Adipocyte (in vitro differentiated cells): ENCODE results near the gene POLN.

Experiments
- DNase-seq: peaks from one replicate; pipeline ENCODE4 v3.0.0-alpha.2; 2015; ENCODE audit warnings: low read depth
- H3K27me3 ChIP-seq: replicated peaks from 2 replicates; pipeline ENCODE4 v1.7.0; 2013; ENCODE audit warnings: mild to moderate bottlenecking, low read length, moderate library complexity; ENCODE audit not compliant: control insufficient read depth, insufficient read depth
- H3K36me3 ChIP-seq: 2 replicates; pipeline ENCODE4 v1.7.0; 2013; ENCODE audit warnings: low read length, mild to moderate bottlenecking, moderate library complexity; ENCODE audit not compliant: control insufficient read depth, insufficient read depth, severe bottlenecking
- H3K4me1 ChIP-seq: 2 replicates; pipeline ENCODE4 v1.7.0; 2013; ENCODE audit warnings: mild to moderate bottlenecking, low read length, moderate library complexity; ENCODE audit not compliant: control insufficient read depth, insufficient read depth
- H3K4me3 ChIP-seq: 2 replicates; pipeline ENCODE4 v1.7.0; 2013; ENCODE audit warnings: mild to moderate bottlenecking, low read length, moderate library complexity
- H3K9ac ChIP-seq: 2 replicates; pipeline ENCODE4 v1.7.0; 2013; ENCODE audit warnings: mild to moderate bottlenecking, low read length, moderate library complexity
- H3K9me3 ChIP-seq: 2 replicates; pipeline ENCODE4 v1.7.0; 2013; ENCODE audit warnings: mild to moderate bottlenecking, low read length, moderate library complexity; ENCODE audit not compliant: control insufficient read depth

Gene POLN

GRCh38 chr4:2104556-2105345 lies 137.2 kb downstream of the POLN start:
- no peak for DNase-seq
- H3K36me3 ChIP-seq = no peaks in the 10 kb centered on the region
- H3K4me3 ChIP-seq = no peak overlapping the region
- no peaks in the 10 kb centered on the region for H3K27me3 ChIP-seq
- no peak overlapping the region for H3K9ac ChIP-seq
- peaks cover 17% of the 10 kb centered on the region for H3K9me3 ChIP-seq
- peaks cover 11% of the 10 kb centered on the region for H3K4me1 ChIP-seq

GRCh38 chr4:2103843-2104547 lies 137.9 kb downstream of the POLN start:
- DNase-seq = no peak

GRCh38 chr4:2103127-2103842 lies 138.6 kb downstream of the POLN start:
- peaks cover 5% of the 10 kb centered on the region for H3K4me1 ChIP-seq
- no peak for DNase-seq
- H3K36me3 ChIP-seq = no peaks in the 10 kb centered on the region
- H3K9me3 ChIP-seq = peaks cover 17% of the 10 kb centered on the region
- no peak overlapping the region for H3K9ac ChIP-seq
- H3K27me3 ChIP-seq = no peaks in the 10 kb centered on the region
- no peak overlapping the region for H3K4me3 ChIP-seq

More at GRCh38 chr4:2103843-2104547, 137.9 kb downstream of the POLN start:
- H3K36me3 ChIP-seq = no peaks in the 10 kb centered on the region
- H3K9ac ChIP-seq = no peak overlapping the region
- peaks cover 17% of the 10 kb centered on the region for H3K9me3 ChIP-seq
- no peaks in the 10 kb centered on the region for H3K27me3 ChIP-seq
- H3K4me3 ChIP-seq = no peak overlapping the region
- H3K4me1 ChIP-seq = peaks cover 11% of the 10 kb centered on the region

- Histone ChIP-seq H3K36me3 (no peaks in the 10 kb centered on the region), H3K4me3 (no peak overlapping the region), H3K27me3 (no peaks in the 10 kb centered on the region), H3K9me3 (peaks cover 17% of the 10 kb centered on the region), H3K9ac (no peak overlapping the region), H3K4me1 (no peaks in the 10 kb centered on the region)
- no peak for DNase-seq
Observed at GRCh38 chr4:2102045-2102883, 139.7 kb downstream of the POLN start.

- Histone ChIP-seq H3K9me3 (peaks cover 20% of the 10 kb centered on the region), H3K27me3 (no peaks in the 10 kb centered on the region)
Observed at GRCh38 chr4:2101346-2102044, 140.4 kb downstream of the POLN start.

GRCh38 chr4:2096073-2096609 lies 145.8 kb downstream of the POLN start:
- H3K27me3 ChIP-seq = no peaks in the 10 kb centered on the region
- no peaks in the 10 kb centered on the region for H3K4me1 ChIP-seq
- no peak overlapping the region for H3K4me3 ChIP-seq
- no peak overlapping the region for H3K9ac ChIP-seq
- H3K36me3 ChIP-seq = peaks cover 3% of the 10 kb centered on the region
- DNase-seq = no peak
- H3K9me3 ChIP-seq = peaks cover 4% of the 10 kb centered on the region

More at GRCh38 chr4:2101346-2102044, 140.4 kb downstream of the POLN start:
- DNase-seq = peak; percentile 10
- no peaks in the 10 kb centered on the region for H3K4me1 ChIP-seq
- H3K36me3 ChIP-seq = peaks cover 3% of the 10 kb centered on the region
- H3K4me3 ChIP-seq = no peak overlapping the region
- H3K9ac ChIP-seq = no peak overlapping the region

GRCh38 chr4:2095236-2096072 lies 146.5 kb downstream of the POLN start:
- peak; percentile 5 for DNase-seq
- Histone ChIP-seq H3K27me3 (peaks cover 3% of the 10 kb centered on the region), H3K9me3 (peaks cover 4% of the 10 kb centered on the region), H3K4me3 (no peak overlapping the region), H3K4me1 (no peaks in the 10 kb centered on the region), H3K36me3 (peaks cover 3% of the 10 kb centered on the region), H3K9ac (no peak overlapping the region)

GRCh38 chr4:2094545-2094944 lies 147.4 kb downstream of the POLN start:
- H3K27me3 ChIP-seq = peaks cover 5% of the 10 kb centered on the region
- H3K9ac ChIP-seq = no peak overlapping the region
- no peaks in the 10 kb centered on the region for H3K4me1 ChIP-seq
- peaks cover 4% of the 10 kb centered on the region for H3K9me3 ChIP-seq
- H3K4me3 ChIP-seq = no peak overlapping the region
- no peak for DNase-seq
- peaks cover 3% of the 10 kb centered on the region for H3K36me3 ChIP-seq

- peaks cover 4% of the 10 kb centered on the region for H3K9me3 ChIP-seq
- H3K4me3 ChIP-seq = no peak overlapping the region
- H3K9ac ChIP-seq = no peak overlapping the region
- DNase-seq = no peak
- peaks cover 3% of the 10 kb centered on the region for H3K36me3 ChIP-seq
- H3K27me3 ChIP-seq = peaks cover 5% of the 10 kb centered on the region
- H3K4me1 ChIP-seq = peaks cover 3% of the 10 kb centered on the region
Observed at GRCh38 chr4:2093265-2093664, 148.7 kb downstream of the POLN start.
